ENCODE results near the gene THBD. TPM values are rescaled to one million over a fixed set of nuclear protein-coding genes. Genes with fewer than 3 reads are reported as not detected.

THBD gene, protein sequence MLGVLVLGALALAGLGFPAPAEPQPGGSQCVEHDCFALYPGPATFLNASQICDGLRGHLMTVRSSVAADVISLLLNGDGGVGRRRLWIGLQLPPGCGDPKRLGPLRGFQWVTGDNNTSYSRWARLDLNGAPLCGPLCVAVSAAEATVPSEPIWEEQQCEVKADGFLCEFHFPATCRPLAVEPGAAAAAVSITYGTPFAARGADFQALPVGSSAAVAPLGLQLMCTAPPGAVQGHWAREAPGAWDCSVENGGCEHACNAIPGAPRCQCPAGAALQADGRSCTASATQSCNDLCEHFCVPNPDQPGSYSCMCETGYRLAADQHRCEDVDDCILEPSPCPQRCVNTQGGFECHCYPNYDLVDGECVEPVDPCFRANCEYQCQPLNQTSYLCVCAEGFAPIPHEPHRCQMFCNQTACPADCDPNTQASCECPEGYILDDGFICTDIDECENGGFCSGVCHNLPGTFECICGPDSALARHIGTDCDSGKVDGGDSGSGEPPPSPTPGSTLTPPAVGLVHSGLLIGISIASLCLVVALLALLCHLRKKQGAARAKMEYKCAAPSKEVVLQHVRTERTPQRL
- not detected for polyA plus RNA-seq

DNA sequence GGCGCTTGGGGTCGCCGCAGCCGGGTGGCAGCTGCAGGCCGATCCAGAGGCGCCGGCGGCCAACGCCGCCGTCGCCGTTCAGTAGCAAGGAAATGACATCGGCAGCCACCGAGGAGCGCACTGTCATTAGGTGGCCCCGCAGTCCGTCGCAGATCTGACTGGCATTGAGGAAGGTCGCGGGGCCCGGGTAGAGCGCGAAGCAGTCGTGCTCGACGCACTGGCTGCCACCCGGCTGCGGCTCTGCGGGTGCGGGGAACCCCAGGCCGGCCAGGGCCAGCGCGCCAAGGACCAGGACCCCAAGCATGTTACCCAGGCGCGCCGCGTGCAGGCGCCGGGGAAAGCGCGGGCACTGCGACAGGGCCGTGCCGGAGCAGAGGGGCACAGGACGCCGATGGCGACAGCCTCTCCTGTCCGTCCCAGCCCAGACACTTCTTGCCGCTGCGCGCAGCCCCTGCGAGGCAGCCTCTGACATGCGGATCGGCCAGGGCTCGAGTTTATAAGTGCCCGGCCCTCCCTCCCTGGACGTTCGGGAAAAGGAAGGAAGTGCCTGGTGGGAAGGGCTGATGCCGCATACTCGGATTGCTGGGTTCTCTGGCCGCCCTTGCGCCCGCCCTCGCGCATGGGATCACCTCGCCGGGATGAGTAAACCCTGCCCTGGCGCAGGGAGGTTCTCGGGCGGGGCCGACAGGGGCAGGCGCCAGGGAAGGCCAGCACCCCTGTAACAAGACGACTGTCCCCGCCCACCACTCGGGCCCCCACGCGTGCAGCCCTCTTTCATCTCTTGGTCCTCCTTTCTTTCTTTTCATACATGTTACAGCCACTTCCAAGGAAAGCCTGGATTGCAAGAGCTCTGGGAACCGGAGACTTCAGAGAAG, at the start of gene THBD:
TSS of gene THBD (minus strand) at position 472 of the 875 bp plus-strand sequence. CDS start at position 304, 168 bp downstream.
- Mint-ChIP-seq H3K4me3 (peak within 1 kb of the TSS in 1 of 4 donors; percentile 27), H3K27me3 (peaks cover 28% of the 10 kb centered on the region), H3K9me3 (peaks cover 0 to 2% (median 0%) of the 10 kb centered on the region in 3 donors), H3K27ac (no peak within 1 kb of the TSS), H3K36me3 (no peaks in the 10 kb centered on the region), H3K4me1 (peaks cover 0 to 4% (median 0%) of the 10 kb centered on the region in 3 donors)

DNA sequence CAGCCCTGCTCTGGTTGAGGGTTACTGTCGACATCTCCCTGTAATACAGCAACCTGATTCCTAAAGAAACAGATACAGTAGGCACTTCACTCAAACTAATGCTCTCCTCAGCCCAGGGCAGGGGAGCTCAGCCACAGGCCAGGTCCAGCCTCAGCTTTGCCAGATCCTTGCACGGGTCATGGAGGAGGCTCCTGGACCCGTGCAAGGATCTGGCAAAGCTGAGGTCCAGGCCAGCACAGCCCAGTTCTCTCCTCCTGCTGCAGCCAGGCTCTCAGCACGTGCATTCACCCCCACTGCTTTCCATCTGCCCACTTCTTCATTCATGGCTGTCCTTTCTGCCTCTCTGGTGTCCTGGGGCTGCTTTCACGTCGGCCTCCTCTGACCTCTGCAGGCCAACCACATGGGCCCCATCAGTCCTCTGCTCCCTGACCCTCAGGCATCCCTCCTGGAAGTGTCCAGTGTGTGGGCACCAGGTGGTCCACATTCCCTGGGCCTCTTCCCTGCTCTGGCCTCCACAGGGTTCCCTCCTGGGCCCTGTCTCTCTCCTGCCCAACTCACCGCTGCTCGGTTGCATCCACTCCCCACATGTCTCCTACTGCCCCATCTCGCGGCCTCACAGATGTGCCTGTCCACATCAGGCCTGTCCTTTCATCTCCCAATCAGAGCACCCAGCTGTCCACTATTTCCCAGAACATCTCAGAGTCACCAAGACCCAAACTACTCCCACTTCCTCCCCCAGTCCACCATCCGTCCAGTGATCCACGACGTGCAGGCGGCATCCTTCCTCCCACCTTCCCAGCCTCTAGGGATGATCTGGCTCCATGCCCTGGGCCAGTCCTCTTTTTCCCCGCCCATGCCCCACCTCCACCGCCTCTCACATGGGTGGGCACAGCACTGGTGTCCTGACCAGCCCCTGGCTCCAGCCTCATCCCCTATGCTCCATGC, 48.4 kb upstream of the THBD start:
- peaks cover 13% of the 10 kb centered on the region for H3K27me3 Mint-ChIP-seq
- H3K4me3 Mint-ChIP-seq: no peak overlapping the region
- no peak overlapping the region for H3K27ac Mint-ChIP-seq
- peaks cover 0 to 1% (median 0%) of the 10 kb centered on the region in 3 donors for H3K9me3 Mint-ChIP-seq
- no peaks in the 10 kb centered on the region for H3K4me1 Mint-ChIP-seq
- H3K36me3 Mint-ChIP-seq: no peaks in the 10 kb centered on the region

DNA sequence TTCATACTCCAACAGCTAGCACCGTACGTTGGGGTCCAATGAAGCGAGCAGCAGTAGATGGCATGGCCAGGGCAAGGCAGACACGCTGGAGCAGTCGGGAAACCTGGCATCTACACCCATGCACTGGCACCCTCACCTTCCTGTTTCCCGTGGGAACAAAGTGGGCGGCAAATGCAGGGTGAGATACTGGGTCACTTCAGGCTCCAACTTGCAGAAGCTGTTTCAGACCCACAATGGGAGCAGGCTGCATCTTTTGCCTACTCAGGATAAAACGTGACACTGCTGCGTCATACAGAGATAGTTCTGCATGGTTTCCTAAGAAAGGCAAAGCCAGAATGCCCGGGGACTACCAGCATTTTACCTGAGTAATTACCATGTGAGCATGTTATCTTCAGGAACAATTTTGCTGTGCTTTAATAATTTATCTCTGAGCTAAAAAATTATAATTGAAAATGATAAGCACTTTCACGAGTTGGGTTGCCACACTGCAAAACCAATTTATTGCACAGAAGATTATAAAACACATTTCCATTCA, 47.6 kb upstream of the THBD start:
- no peak overlapping the region for H3K27ac Mint-ChIP-seq
- H3K4me3 Mint-ChIP-seq: no peak overlapping the region
- no peaks in the 10 kb centered on the region for H3K9me3 Mint-ChIP-seq
- peaks cover 13% of the 10 kb centered on the region for H3K27me3 Mint-ChIP-seq
- H3K4me1 Mint-ChIP-seq: no peaks in the 10 kb centered on the region
- no peaks in the 10 kb centered on the region for H3K36me3 Mint-ChIP-seq

DNA sequence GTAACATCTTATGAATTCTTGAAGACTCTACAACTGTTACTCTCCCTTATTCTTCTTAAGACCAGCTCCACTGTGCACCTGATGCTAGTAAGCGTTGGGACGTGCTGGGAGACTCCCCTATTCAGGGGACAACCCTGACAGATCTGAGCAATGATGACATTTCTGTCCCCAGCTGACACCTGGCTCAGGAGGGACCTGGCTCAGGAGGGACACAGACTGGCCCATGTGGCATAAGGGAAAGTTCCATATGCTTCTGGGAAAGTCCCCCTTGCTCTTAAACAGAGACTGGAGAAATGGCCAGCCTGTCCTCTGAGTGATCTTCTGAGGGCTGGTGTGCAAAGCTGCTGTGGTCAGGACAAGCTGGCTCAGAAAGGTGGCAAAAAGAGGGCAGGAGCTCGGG, 46.6 kb upstream of the THBD start:
- Mint-ChIP-seq H3K4me1 (no peaks in the 10 kb centered on the region), H3K4me3 (no peak overlapping the region), H3K27ac (peak overlapping the region in 1 of 3 donors; percentile 5), H3K27me3 (peaks cover 13% of the 10 kb centered on the region), H3K36me3 (no peaks in the 10 kb centered on the region), H3K9me3 (no peaks in the 10 kb centered on the region)

DNA sequence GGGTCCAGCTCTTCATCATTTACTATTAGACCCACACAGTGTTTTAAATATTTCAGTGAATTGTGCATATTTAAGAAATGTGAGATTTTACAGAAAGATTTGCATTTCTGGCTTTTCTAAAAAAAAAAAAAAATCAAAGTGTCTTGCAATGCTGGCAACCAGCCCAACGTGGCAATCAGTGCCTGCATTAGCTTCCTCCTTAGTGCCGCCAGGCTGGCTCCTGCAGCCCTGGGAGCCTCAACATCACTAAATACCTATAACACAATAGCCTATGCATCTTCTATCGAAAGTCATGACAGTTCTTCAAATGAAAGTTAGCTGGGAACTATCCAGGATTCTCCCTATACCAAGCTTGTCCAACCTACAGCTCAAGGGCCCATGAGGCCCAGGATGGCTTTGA, 46.0 kb upstream of the THBD start:
- H3K36me3 Mint-ChIP-seq: no peaks in the 10 kb centered on the region
- H3K9me3 Mint-ChIP-seq: no peaks in the 10 kb centered on the region
- H3K27ac Mint-ChIP-seq: no peak overlapping the region
- no peak overlapping the region for H3K4me3 Mint-ChIP-seq
- peaks cover 13% of the 10 kb centered on the region for H3K27me3 Mint-ChIP-seq
- H3K4me1 Mint-ChIP-seq: no peaks in the 10 kb centered on the region

DNA sequence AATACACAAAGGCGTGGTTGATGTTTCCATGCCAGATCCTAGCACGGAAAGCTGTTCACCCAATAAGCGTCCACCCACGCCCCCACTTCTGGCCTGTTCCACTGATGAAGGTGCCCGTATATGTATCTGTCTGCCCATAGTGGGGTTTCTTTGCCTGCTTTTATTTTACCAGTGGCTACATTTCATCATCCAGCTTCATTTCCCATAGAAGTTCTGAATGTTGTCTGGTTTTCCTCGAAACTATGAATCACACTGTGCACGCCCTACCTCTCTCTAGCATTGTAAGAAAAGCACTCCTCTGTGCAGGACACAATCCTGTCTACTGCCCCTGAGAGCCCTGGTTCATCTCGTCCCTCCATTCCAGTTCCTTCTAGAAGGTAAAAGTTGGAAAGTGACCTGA, 45.5 kb upstream of the THBD start:
- peaks cover 13% of the 10 kb centered on the region for H3K27me3 Mint-ChIP-seq
- no peaks in the 10 kb centered on the region for H3K4me1 Mint-ChIP-seq

DNA sequence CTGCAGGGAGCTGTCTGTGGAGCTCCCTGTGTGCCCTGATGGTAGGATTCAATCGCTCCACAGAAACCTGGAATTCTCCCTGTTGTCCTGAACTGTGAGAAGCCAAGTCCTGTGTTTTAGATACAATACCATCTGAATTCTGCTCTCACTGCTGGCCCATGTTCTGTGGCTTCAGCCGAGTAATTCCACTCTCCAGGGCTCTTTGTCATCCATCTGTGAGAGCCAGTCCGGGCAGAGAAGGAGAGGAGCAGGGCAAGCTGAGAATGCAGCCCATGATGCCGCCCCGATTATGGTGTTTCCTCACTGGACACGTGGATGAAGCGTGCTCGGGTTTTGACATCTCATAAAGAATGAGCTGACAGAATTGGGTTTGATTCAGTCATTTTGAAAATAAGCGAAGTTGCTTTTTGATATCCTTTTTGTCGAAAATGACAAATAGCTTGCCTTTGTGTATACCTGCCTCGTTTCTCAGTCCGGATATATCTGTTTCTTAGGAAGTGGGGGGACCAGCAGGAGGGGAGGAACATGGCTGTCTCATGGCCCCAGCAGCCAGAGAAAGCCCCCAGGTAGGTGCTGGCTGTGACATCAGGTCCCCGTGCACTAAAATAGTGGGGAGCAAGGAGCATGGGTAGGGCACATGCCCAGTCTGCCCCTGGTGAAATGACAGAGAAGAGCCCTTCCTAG, 44.9 kb upstream of the THBD start:
- no peaks in the 10 kb centered on the region for H3K9me3 Mint-ChIP-seq
- H3K27ac Mint-ChIP-seq: no peak overlapping the region
- no peaks in the 10 kb centered on the region for H3K36me3 Mint-ChIP-seq
- H3K27me3 Mint-ChIP-seq: peaks cover 13% of the 10 kb centered on the region
- H3K4me1 Mint-ChIP-seq: no peaks in the 10 kb centered on the region
- H3K4me3 Mint-ChIP-seq: no peak overlapping the region

More for the DNA sequence above, 45.5 kb upstream of the THBD start:
- no peak overlapping the region for H3K4me3 Mint-ChIP-seq
- no peaks in the 10 kb centered on the region for H3K9me3 Mint-ChIP-seq
- H3K27ac Mint-ChIP-seq: no peak overlapping the region
- no peaks in the 10 kb centered on the region for H3K36me3 Mint-ChIP-seq

DNA sequence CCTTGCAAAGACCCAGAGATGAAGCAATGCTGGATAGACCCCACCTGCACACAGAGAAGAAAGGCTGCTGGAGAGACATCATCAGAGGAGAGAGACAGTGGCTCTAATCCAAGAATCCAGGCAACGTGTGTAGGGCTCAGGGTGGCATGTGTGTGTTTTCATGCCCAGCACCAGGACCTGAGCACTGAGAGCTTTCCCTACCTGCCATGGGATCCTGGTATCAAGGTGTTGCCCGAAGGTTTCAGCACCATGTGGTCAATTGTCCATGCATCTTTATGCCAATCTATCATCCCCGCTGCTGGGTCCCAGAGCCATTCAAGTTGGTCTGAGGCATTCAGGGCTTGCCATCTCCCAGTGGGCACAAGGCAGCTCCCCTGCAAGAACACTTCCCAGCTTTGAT, 44.1 kb upstream of the THBD start:
- H3K4me3 Mint-ChIP-seq: no peak overlapping the region
- H3K4me1 Mint-ChIP-seq: no peaks in the 10 kb centered on the region
- H3K27ac Mint-ChIP-seq: no peak overlapping the region
- peaks cover 13% of the 10 kb centered on the region for H3K27me3 Mint-ChIP-seq
- H3K9me3 Mint-ChIP-seq: no peaks in the 10 kb centered on the region
- H3K36me3 Mint-ChIP-seq: no peaks in the 10 kb centered on the region

DNA sequence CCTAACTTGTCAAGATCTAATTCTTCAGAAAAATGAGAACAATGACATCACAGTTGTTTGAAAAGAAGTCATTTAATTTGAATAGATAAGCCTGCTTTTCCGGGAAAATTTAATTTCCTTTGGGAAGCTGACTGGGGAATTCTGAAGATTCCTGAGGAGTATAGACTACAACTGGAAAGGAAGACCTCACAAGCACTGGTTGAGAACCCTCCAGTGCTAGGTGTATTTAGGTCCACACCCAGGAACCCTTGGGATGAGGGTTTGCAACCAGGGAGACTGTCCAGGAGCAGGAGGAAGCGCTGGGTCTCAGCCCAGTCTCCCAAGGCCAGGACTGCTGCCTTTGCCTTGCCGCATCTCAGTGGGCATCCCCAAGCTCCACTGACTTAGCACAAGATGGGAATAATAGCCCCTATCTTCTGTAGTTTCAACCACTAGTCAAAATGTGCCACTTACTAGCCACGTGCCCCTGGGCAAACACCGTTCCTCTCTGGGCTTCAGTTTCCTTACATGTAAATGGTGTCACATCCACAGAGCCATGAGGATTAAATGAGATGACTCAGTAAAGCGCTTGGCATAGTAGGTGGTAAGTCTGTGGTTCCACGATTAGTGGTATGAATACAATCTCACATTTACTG, 43.5 kb upstream of the THBD start:
- Mint-ChIP-seq H3K27ac (no peak overlapping the region), H3K4me3 (no peak overlapping the region), H3K36me3 (no peaks in the 10 kb centered on the region), H3K9me3 (no peaks in the 10 kb centered on the region), H3K4me1 (no peaks in the 10 kb centered on the region), H3K27me3 (peaks cover 8% of the 10 kb centered on the region)

DNA sequence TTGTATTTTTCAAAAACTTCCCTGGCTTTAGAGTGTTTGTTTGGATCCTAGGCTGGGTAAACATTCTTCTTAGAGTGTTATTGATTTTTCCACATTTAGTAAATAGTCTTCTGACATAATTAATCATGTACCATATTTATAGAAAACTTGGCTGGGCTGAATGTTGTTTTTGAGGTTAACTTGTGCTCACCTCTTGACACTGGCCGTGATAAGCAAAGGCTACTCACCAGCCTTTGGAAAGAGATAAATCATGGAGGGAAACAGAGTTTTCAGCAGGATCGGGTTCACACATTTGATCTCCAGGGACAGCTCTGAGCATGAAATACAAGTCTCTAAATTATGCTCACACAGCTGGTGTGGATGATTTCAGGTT, 42.9 kb upstream of the THBD start:
- no peak overlapping the region for H3K27ac Mint-ChIP-seq
- H3K36me3 Mint-ChIP-seq: no peaks in the 10 kb centered on the region
- H3K9me3 Mint-ChIP-seq: no peaks in the 10 kb centered on the region
- peaks cover 10% of the 10 kb centered on the region for H3K27me3 Mint-ChIP-seq
- no peaks in the 10 kb centered on the region for H3K4me1 Mint-ChIP-seq
- no peak overlapping the region for H3K4me3 Mint-ChIP-seq

DNA sequence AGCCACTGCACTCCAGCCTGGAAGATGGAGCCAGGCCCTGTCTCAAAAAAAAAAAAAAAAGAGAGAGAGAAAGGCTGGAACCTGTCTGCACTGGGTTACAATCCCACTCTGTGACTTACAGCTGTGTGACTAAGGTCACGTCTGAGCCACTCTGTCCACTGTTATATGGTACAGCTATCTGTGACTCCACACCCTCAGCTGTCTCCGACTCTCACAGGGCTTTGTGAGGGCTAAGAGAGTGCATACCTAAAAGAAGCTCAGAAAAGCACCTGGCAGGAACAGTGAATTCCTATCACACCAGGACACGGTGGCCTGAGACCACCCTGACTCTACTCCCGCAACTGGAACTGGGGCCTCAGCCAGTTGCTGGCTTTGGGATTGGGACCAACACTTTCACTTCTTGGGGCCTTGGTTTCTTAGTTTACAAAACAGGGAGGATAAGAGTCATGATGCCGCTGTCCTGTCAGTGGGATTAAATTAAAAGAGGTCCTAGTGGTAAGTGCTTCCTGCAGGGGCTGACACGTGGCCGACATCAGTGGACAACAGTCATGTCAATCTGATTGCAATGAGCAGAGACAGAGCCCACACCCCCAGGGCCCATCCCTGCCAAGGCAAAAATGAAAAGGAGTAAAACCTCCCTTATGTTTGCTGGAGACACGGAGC, 42.4 kb upstream of the THBD start:
- no peak overlapping the region for H3K27ac Mint-ChIP-seq
- no peaks in the 10 kb centered on the region for H3K4me1 Mint-ChIP-seq
- H3K27me3 Mint-ChIP-seq: peaks cover 12% of the 10 kb centered on the region

DNA sequence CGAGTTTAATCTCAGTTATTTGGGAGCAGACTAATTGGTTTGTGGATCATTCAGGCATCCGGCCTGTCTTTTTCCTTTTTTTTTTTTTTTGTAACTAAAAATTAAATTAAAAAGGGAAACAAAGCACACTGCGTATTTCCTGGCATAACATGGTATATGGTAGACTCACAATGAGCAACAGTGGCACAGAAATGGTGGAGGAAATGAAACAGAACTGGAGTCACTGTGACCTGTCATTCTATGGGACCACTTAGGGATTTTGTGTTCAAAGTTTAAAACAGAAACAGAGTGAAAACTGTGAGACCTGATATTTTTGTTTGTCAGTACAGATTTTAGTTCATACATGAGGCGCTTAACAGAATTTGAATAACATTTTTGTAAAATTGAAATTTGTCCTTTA, 41.4 kb upstream of the THBD start:
- Mint-ChIP-seq H3K4me3 (no peak overlapping the region), H3K27ac (no peak overlapping the region), H3K27me3 (peaks cover 16% of the 10 kb centered on the region), H3K9me3 (no peaks in the 10 kb centered on the region), H3K4me1 (no peaks in the 10 kb centered on the region), H3K36me3 (no peaks in the 10 kb centered on the region)

More for the DNA sequence above, 42.4 kb upstream of the THBD start:
- Mint-ChIP-seq H3K36me3 (no peaks in the 10 kb centered on the region), H3K4me3 (no peak overlapping the region), H3K9me3 (no peaks in the 10 kb centered on the region)

DNA sequence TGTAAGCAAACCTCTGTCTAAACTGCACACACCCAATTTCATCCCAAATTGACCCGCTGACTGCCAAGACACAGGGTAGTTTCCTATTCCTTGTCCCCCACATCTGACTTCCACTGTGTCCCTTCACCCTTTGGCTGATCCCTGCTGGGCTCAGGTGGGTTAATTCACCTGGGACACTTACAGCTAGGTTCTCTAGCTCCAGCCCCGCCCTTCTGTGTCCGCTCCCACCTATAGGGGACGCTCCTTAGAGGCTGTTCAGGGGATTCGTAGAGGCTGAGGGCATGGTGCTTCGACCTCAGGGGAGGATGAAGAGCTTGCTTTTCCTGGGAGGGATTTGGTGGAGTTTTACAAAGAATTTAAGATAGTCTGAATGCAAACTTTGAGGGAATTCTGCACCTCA, 40.7 kb upstream of the THBD start:
- Mint-ChIP-seq H3K27me3 (peaks cover 14% of the 10 kb centered on the region), H3K4me1 (no peaks in the 10 kb centered on the region), H3K9me3 (no peaks in the 10 kb centered on the region), H3K36me3 (no peaks in the 10 kb centered on the region), H3K4me3 (no peak overlapping the region), H3K27ac (no peak overlapping the region)

Measured in IgD-negative memory B cell (primary cell).